Heart left ventricle (tissue), 16 donors: Measurements from ENCODE around the gene IL34. TPM values are rescaled to one million over a fixed set of nuclear protein-coding genes. Genes with fewer than 3 reads are reported as not detected.
A peak's percentile ranks its signal among the peaks of the same experiment; 100 is the strongest.

Experiments used
- ATAC-seq, 4 donors: fragments of 200-7000 bp; cut with Tn5 transposase; one replicate each; pipeline ENCODE4 v1.9.1; 2020 to 2022; ENCODE audit warnings: moderate library complexity in 4 of 4, mild to moderate bottlenecking in 3 of 4, moderate number of reproducible peaks in 1 of 4
- DNase-seq, 5 donors: peaks; one replicate each; pipeline ENCODE4 v3.0.0-alpha.2; 2020
- H3K27ac ChIP-seq, 12 donors: fragments of 200-600 bp; sonication (generic) in 4 of 12; one replicate each; pipeline versions ENCODE4 v1.5.0 to v1.8.0; 2016 to 2022; ENCODE audit warnings: mild to moderate bottlenecking in 2 of 12
- H3K27me3 ChIP-seq, 9 donors: fragments of 200-600 bp; sonication (generic) in 2 of 9; one replicate each; pipeline versions ENCODE4 v1.5.1 to v1.8.0; 2016 to 2022; ENCODE audit warnings: mild to moderate bottlenecking in 3 of 9
- H3K36me3 ChIP-seq, 9 donors: fragments of 200-600 bp; sonication (generic) in 2 of 9; one replicate each; pipeline versions ENCODE4 v1.5.0 to v1.8.0; 2018 to 2022; ENCODE audit warnings: mild to moderate bottlenecking in 2 of 9
- H3K4me1 ChIP-seq, 12 donors: fragments of 200-600 bp; sonication (generic) in 4 of 12; one replicate each; pipeline versions ENCODE4 v1.5.0 to v1.8.0; 2016 to 2022; ENCODE audit warnings: mild to moderate bottlenecking in 3 of 12
- H3K4me3 ChIP-seq, 12 donors: fragments of 200-600 bp; sonication (generic) in 4 of 12; one replicate each; pipeline versions ENCODE4 v1.5.0 to v1.8.0; 2017 to 2022; ENCODE audit warnings: mild to moderate bottlenecking in 9 of 12, moderate library complexity in 4 of 12
- H3K9me3 ChIP-seq, 12 donors: fragments of 200-600 bp; sonication (generic) in 4 of 12; one replicate each; pipeline versions ENCODE4 v1.5.0 to v1.8.0; 2016 to 2022; ENCODE audit warnings: mild to moderate bottlenecking in 1 of 12
- CTCF ChIP-seq, 12 donors: fragments of 200-600 bp; sonication (generic) in 4 of 12; IDR thresholded peaks; one replicate each; pipeline versions ENCODE4 v1.5.0 to v1.8.0; 2018 to 2022; ENCODE audit warnings: antibody characterized with exemption in 12 of 12, mild to moderate bottlenecking in 5 of 12
- POLR2A ChIP-seq, 2 donors: fragments of 450-650 bp; IDR thresholded peaks; one replicate each; pipeline ENCODE4 v1.6.1; 2017; ENCODE audit warnings: antibody characterized with exemption in 2 of 2, mild to moderate bottlenecking in 2 of 2, moderate library complexity in 2 of 2
- WGBS, 4 donors: extraction: QIAGEN DNeasy Blood & Tissue Kit in 2 of 4; methylation state at CpG; one replicate each; pipeline versions ENCODE4 v1.1.5 to v1.1.7; 2013 to 2018; 5-methylcytosine and 5-hydroxymethylcytosine counted together
- intact Hi-C, 10 donors: fragments of 100-400 bp; cut with DNase I; formaldehyde crosslinking; loops; one replicate each; pipeline versions ENCODE4 v1.11.1 to v1.14.2; 2022
- polyA plus RNA-seq, 2 donors: library from polyadenylated mRNA; stranded (reverse); fragments of 200-250 nt; gene quantifications; one replicate each; pipeline ENCODE4 v1.2.3, GENCODE V29; 2013
- total RNA-seq, 9 donors: library from RNA; depleted of rRNA in 2 of 9; stranded (reverse); fragments of >200 nt in 2 of 9; fragmentation: NEBNext Ultra II Directional in 3 of 9; extraction: Animal tissue kit (Norgen Biotek cat#: 25700) in 3 of 9; gene quantifications; one replicate each; pipeline versions ENCODE4 v1.1.0 to v1.2.4, GENCODE V29; 2016 to 2023
- donor health status: ischemic (EF 13 %, LVEDD 7.1; RV severe dilation, severe dysfunction).
- donor health status: healthy with polysubstance abuse.
- donor health status: DM: no; HTN: yes; CAD: no.
- donor health status: DM: no; HTN: no; CAD: no.
- donor health status: ischemic (EF 25% LVEDD 6.9; RV normal size, moderate dysfunction).
- donor health status: ischemic (EF 25% LVEDD 5.7; RV mildly dilated, moderate dysfunction).
- donor health status: healthy.
- donor health status: DM: yes; HTN: yes; CAD: no.
- donor health status: ischemic (EF 35%, LVEDD 5.7; RV mildly dilated, moderate dysfunction).
- donor health status: nonischemic (EF 11% LVEDD 7.7; RV severe dilation, severe dysfunction).
- donor health status: DM: yes; HTN: yes; CAD: no.
- donor health status: PGD.
- donor health status: ischemic (EF 29% LVEDD 5.4; RV normal size, mild dysfunction).
- donor health status: nonischemic (EF 23%, LVEDD 6.1; RV moderate dilation, normal function).

IL34 gene
- total and polyA plus RNA-seq, 11 donors = 0.49 to 6.5 (median 2.5) TPM

DNA sequence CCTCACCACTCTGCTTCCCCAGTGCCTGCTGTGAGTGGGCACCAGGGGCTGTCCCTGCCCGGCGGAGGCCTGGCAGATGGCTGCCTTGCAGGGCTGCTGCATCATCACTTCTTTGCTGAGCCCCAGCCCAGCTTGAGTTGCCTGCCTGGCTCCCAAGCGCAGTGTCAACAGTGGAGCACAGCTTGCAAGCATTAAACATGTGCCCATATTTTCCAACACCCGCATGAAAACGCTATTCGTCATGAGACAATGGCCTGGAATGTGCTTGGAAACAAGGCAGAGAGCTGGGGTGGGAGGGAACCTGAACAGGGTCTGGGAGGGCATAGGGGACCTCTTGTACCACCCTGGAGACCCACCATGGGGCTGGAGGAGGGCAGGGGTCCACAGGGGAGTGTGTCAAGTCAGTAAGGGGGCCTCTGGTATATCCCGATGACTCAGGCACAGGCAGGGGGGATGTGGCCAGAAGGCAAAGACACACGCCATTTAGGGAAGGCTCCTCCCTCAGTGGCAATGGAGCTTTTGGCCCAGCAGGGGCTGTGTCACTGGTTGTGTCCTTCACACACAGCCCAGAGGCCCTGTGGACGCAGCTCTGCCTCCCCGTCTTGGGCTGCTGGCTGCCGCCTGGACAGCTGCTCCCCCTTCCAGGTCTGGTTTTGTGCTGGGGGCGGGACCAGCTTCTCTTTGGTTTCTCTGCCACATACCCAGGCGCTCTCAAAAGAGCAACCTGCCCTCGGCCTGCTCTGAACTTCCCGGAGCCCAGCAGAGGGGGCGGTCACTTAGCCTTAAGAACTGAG is 56.9 kb downstream of the IL34 start:
- 50 to 58% (median 54%) methylated on average over 11 to 16 of the region's 16 CpGs for WGBS, 4 donors
- ATAC-seq (peak; percentile 59 to 83 (median 74)), DNase-seq (peak in 3 of 5 donors; percentile 63 to 78 (median 76))
- intact Hi-C loops = loop anchor here in 2 of 10 donors (5.0 kb wide), 1 partner anchor 34 kb away; no protein-coding TSS in a partner anchor
- Histone ChIP-seq H3K9me3 (no peaks in the 10 kb centered on the region), H3K4me3 (no peak overlapping the region), H3K4me1 (peaks cover 0 to 74% (median 38%) of the 10 kb centered on the region in 12 donors), H3K27me3 (no peaks in the 10 kb centered on the region), H3K36me3 (peaks cover 0 to 5% (median 0%) of the 10 kb centered on the region in 9 donors), H3K27ac (peak overlapping the region; percentile 51 to 96 (median 76))
- TF ChIP-seq CTCF (IDR thresholded peaks at IDR 0.05) (peak in 8 of 12 donors; percentile 6 to 49 (median 25)), POLR2A (IDR thresholded peaks at IDR 0.05) (no peak)

- ATAC-seq = no peak
- no peak for DNase-seq
Observed at GRCh38 chr16:70703835-70704381, 57.5 kb downstream of the IL34 start.

GRCh38 chr16:70704586-70704985 is 58.2 kb downstream of the IL34 start:
- ATAC-seq (no peak), DNase-seq (no peak)
- Histone ChIP-seq H3K36me3 (no peaks in the 10 kb centered on the region), H3K4me1 (peaks cover 0 to 75% (median 40%) of the 10 kb centered on the region in 12 donors), H3K9me3 (no peaks in the 10 kb centered on the region), H3K27me3 (no peaks in the 10 kb centered on the region), H3K4me3 (no peak overlapping the region), H3K27ac (peak overlapping the region in 4 of 12 donors; percentile 75 to 96 (median 85))
- TF ChIP-seq POLR2A (IDR thresholded peaks at IDR 0.05) (no peak), CTCF (IDR thresholded peaks at IDR 0.05) (no peak)
- 79 to 90% (median 88%) methylated on average over 11 of the region's 11 CpGs for WGBS, 4 donors
- intact Hi-C loops = loop anchor here in 2 of 10 donors (5.0 kb wide), 1 partner anchor 33 kb away; no protein-coding TSS in a partner anchor

More at GRCh38 chr16:70703835-70704381, 57.5 kb downstream of the IL34 start:
- intact Hi-C loops = loop anchor here in 2 of 10 donors (5.0 kb wide), 1 partner anchor 33 kb away; no protein-coding TSS in a partner anchor
- no peaks in the 10 kb centered on the region for H3K9me3 ChIP-seq
- peak overlapping the region; percentile 51 to 96 (median 76) for H3K27ac ChIP-seq
- no peak for TF ChIP-seq CTCF (IDR thresholded peaks at IDR 0.05)
- TF ChIP-seq POLR2A (IDR thresholded peaks at IDR 0.05) = no peak
- no peaks in the 10 kb centered on the region for H3K27me3 ChIP-seq
- H3K36me3 ChIP-seq = no peaks in the 10 kb centered on the region
- no peak overlapping the region for H3K4me3 ChIP-seq
- 77 to 90% (median 87%) methylated on average over 6 of the region's 6 CpGs; no CpG with 5 or more reads in 1 of the 4 donors for WGBS, 4 donors
- peaks cover 0 to 73% (median 39%) of the 10 kb centered on the region in 12 donors for H3K4me1 ChIP-seq

DNA sequence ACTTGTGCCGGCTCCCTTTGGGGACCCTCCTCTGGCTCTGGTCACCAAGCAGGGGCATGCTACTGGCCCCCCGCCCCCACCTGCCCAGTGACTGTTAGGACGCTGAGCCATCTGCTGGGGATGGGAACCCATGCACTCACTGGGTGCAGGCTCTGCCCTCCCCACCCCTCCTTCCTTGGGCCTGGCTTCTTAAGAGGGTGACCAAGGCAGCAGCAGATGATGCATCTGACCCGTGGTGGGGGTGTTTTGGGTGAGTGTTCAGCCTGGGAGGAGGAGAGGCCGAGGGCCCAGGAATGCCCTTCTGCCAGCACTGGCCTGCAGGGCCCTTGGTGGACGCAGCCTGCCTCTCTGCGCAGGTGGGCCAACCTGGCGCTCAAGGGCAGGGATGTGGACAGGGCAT is 58.7 kb downstream of the IL34 start:
- WGBS, 4 donors = 93 to 97% (median 95%) methylated on average over 8 of the region's 8 CpGs
- peaks cover 0 to 75% (median 41%) of the 10 kb centered on the region in 12 donors for H3K4me1 ChIP-seq
- intact Hi-C loops = no loop called here

More for the DNA sequence above, 58.7 kb downstream of the IL34 start:
- no peaks in the 10 kb centered on the region for H3K9me3 ChIP-seq
- no peaks in the 10 kb centered on the region for H3K27me3 ChIP-seq
- no peak for DNase-seq
- ATAC-seq = no peak
- H3K4me3 ChIP-seq = no peak overlapping the region
- peak overlapping the region in 1 of 12 donors; percentile 96 for H3K27ac ChIP-seq
- peaks cover 0 to 3% (median 0%) of the 10 kb centered on the region in 9 donors for H3K36me3 ChIP-seq
- TF ChIP-seq POLR2A (IDR thresholded peaks at IDR 0.05) = no peak
- no peak for TF ChIP-seq CTCF (IDR thresholded peaks at IDR 0.05)
